Activated CD8-positive, alpha-beta T cell treated with anti-CD3 and anti-CD28 coated beads for 36 hours (primary cell): ENCODE data around the gene WDR90. TPM values are rescaled to one million over a fixed set of nuclear protein-coding genes. Genes with fewer than 3 reads are reported as not detected.

ENCODE experiments used
- ATAC-seq: fragments of 200-7000 bp; cut with Tn5 transposase; one replicate; pipeline ENCODE4 v1.10.0; 2021; ENCODE audit warnings: mild to moderate bottlenecking, moderate library complexity
- CTCF ChIA-PET: fragments of 350-600 bp; sonication (Branson Sonifier 250); formaldehyde crosslinking; loops from one replicate; lab custom pipeline; 2021; ENCODE audit warnings: antibody characterized with exemption; lab: Charles Lee
- POLR2A ChIA-PET: fragments of 350-600 bp; sonication (Branson Sonifier 250); formaldehyde crosslinking; loops from one replicate; lab custom pipeline; 2021; ENCODE audit warnings: antibody characterized with exemption; lab: Charles Lee
- DNase-seq: peaks from one replicate; pipeline ENCODE4 v3.0.0-alpha.2; 2020
- H3K27ac Mint-ChIP-seq: one replicate; pipeline ENCODE4 v1.8.0; 2021; ENCODE audit warnings: mild to moderate bottlenecking, mixed read lengths
- H3K27me3 Mint-ChIP-seq: one replicate; pipeline ENCODE4 v1.8.0; 2021; ENCODE audit warnings: mixed read lengths
- H3K36me3 Mint-ChIP-seq: one replicate; pipeline ENCODE4 v1.8.0; 2021; ENCODE audit warnings: low read depth, mixed read lengths
- H3K4me1 Mint-ChIP-seq: one replicate; pipeline ENCODE4 v1.8.0; 2021; ENCODE audit warnings: low read depth, mixed read lengths
- H3K4me3 Mint-ChIP-seq: one replicate; pipeline ENCODE4 v1.8.0; 2021; ENCODE audit warnings: mild to moderate bottlenecking, moderate library complexity, mixed read lengths
- H3K9me3 Mint-ChIP-seq: one replicate; pipeline ENCODE4 v1.8.0; 2021; ENCODE audit warnings: mixed read lengths
- CTCF ChIP-seq: fragments of 200-600 bp; IDR thresholded peaks from one replicate; pipeline ENCODE4 v1.8.0; 2022; ENCODE audit warnings: antibody characterized with exemption, mild to moderate bottlenecking
- intact Hi-C: fragments of 100-400 bp; cut with micrococcal nuclease; formaldehyde crosslinking; loops from one replicate; pipeline ENCODE4 v1.10.0; 2022
- total RNA-seq, 2 experiments: library from RNA; stranded (reverse); gene quantifications; one replicate each; pipeline ENCODE4 v1.2.3, GENCODE V29; 2021

Gene WDR90
- total RNA-seq, 2 experiments from 2014 or later, result 89.6 to 90.7 TPM

DNA sequence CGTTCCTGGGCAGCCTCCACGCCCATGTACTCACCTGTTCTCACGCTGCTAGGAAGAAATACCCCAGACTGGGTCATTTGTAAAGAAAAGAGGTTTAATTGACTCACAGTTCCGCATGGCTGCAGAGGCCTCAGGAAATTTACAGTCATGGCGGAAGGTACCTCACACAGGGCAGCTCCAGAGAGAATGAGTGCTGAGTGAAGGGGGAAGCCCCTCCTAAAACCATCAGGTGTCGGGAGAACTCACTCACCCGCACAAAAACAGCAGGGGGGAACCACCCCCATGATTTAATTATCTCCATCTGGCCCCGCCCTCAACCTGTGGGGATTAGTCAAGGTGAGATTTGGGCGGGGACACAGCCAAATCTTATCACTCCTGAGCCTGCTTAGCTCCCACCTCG, 41.1 kb upstream of the WDR90 start:
- no peaks in the 10 kb centered on the region for H3K9me3 Mint-ChIP-seq
- ATAC-seq, result peak; percentile 90
- peak overlapping the region; percentile 25 for H3K27ac Mint-ChIP-seq
- CTCF ChIA-PET, result interaction anchor here (1.3 to 2.6 kb wide), 2 partner anchors 8 to 28 kb away, joined by 3 to 9 read pairs; partner anchors contain the start of gene METTL26
- H3K36me3 Mint-ChIP-seq, result peaks cover 3% of the 10 kb centered on the region
- DNase-seq, result peak; percentile 77
- intact Hi-C loops, result no loop called here
- POLR2A ChIA-PET, result interaction anchor here (0.6 kb wide), 1 partner anchor 324 kb away, joined by 4 read pairs; no protein-coding TSS in a partner anchor
- TF ChIP-seq CTCF, result no peak
- peaks cover 16% of the 10 kb centered on the region for H3K4me1 Mint-ChIP-seq
- H3K4me3 Mint-ChIP-seq, result no peak overlapping the region
- H3K27me3 Mint-ChIP-seq, result no peaks in the 10 kb centered on the region

- intact Hi-C loops, result no loop called here
- Mint-ChIP-seq H3K9me3 (no peaks in the 10 kb centered on the region), H3K27me3 (no peaks in the 10 kb centered on the region), H3K36me3 (peaks cover 3% of the 10 kb centered on the region), H3K4me1 (peaks cover 12% of the 10 kb centered on the region), H3K27ac (no peak overlapping the region), H3K4me3 (no peak overlapping the region)
- DNase-seq (no peak), ATAC-seq (no peak)
- ChIA-PET CTCF (interaction anchor here (1.3 to 2.6 kb wide), 5 partner anchors 9 to 30 kb away, joined by 3 to 9 read pairs (median 4); partner anchors contain the start of gene METTL26), POLR2A (interaction anchor here (0.8 kb wide), 1 partner anchor 23 kb away, joined by 3 read pairs; no protein-coding TSS in a partner anchor)
- no peak for TF ChIP-seq CTCF
Observed at GRCh38 chr16:609316-609715, 39.8 kb upstream of the WDR90 start.

- ATAC-seq (no peak), DNase-seq (no peak)
- peaks cover 12% of the 10 kb centered on the region for H3K4me1 Mint-ChIP-seq
- no peaks in the 10 kb centered on the region for H3K27me3 Mint-ChIP-seq
- ChIA-PET POLR2A (interaction anchor here (0.8 kb wide), 1 partner anchor 24 kb away, joined by 3 read pairs; no protein-coding TSS in a partner anchor), CTCF (interaction anchor here (0.7 to 2.6 kb wide), 5 partner anchors 10 to 43 kb away, joined by 3 to 9 read pairs (median 4); partner anchors contain the start of gene NHLRC4)
- no peak for TF ChIP-seq CTCF
- H3K27ac Mint-ChIP-seq, result no peak overlapping the region
- H3K36me3 Mint-ChIP-seq, result peaks cover 3% of the 10 kb centered on the region
- intact Hi-C loops, result no loop called here
- H3K4me3 Mint-ChIP-seq, result no peak overlapping the region
- H3K9me3 Mint-ChIP-seq, result no peaks in the 10 kb centered on the region
Observed at GRCh38 chr16:609984-610383, 39.2 kb upstream of the WDR90 start.

DNA sequence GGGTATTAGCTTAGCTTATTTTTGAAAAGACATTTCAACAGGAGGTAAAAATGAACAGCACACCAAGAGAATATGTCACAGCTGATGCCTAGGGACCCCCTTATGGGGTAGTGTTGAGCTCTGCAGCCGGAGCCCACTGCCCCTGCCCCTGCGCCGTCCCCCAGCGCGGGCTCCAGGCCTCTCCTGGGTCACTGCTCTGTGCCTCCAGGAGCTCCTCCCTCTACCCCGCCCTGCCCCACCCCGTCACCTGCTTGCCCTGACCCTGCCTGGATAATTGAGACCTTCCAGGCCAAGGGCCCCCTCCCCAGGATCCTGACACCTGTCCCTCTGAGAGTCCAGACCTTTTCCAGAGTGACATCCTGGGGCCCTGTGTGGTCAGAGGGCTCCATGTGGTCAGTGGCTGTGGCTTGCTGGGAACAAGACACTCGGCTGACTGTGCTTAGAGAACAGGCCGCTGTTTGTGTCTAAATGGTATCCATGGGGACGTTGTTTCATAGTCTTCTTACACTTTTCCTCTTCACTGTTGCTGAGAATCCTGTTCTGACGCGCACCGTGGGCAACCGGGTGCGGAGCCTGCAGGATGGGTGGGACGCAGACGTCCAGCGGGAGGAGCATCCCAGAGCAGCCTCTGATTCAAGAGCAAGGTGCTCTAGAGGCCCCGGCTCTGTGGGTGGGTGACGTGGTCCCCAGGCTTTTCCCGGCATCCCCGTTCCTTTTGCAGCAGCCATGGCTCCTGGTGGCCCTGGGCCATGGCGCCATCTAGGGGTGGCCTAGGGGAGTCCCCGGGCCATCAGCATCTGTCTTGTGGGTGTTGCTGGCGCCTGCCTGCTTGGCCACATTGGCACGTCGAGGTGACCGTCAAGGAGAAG, 38.4 kb upstream of the WDR90 start:
- CTCF ChIA-PET, result interaction anchor here (0.7 to 2.6 kb wide), 5 partner anchors 9 to 44 kb away, joined by 3 to 9 read pairs (median 4); partner anchors contain the start of gene NHLRC4

More for the DNA sequence above, 38.4 kb upstream of the WDR90 start:
- DNase-seq (peak; percentile 73), ATAC-seq (peak; percentile 75)
- intact Hi-C loops, result no loop called here
- no peak overlapping the region for H3K4me3 Mint-ChIP-seq
- no peak overlapping the region for H3K27ac Mint-ChIP-seq
- POLR2A ChIA-PET, result interaction anchor here (0.6 kb wide), 1 partner anchor 29 kb away, joined by 3 read pairs; no protein-coding TSS in a partner anchor
- peaks cover 12% of the 10 kb centered on the region for H3K4me1 Mint-ChIP-seq
- H3K9me3 Mint-ChIP-seq, result no peaks in the 10 kb centered on the region
- no peaks in the 10 kb centered on the region for H3K36me3 Mint-ChIP-seq
- peak; percentile 83 for TF ChIP-seq CTCF
- no peaks in the 10 kb centered on the region for H3K27me3 Mint-ChIP-seq
